GM11168 (cell line): ENCODE data around the gene OTOS.

Experiments
- in situ Hi-C: fragments of 300-500 bp; cut with MboI; formaldehyde crosslinking; loops from one replicate; pipeline ENCODE4 v1.12.0; 2022; ENCODE audit warnings: low sequenced_read_pairs; ENCODE audit not compliant: unreplicated experiment

OTOS gene

DNA sequence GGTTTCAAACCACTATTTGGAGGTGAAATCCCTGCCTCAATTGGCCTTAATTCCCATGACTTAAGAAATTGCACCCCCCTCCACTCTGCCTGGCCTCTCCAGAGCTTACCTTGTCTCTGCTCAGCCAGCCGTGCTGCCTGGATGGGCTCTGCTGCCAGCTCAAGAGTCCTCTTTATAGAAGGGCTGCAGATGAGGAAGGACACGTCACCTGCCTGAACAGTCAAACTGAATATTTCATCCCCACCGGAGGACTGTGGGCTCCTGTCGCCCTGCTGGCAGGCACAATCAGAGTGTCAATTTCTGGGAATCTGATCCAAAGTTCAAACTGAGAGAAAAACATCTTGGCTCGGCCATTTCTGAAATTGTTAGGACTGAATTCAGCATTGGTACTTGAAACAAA is at the start of gene OTOS:
Gene OTOS, minus strand, starts transcription at position 148 of the 400 bp plus-strand sequence. CDS start 332 bp downstream, outside the sequence.
- in situ Hi-C loops, result loop anchor here (5.0 kb wide), 1 partner anchor 83 kb away; no protein-coding TSS in a partner anchor

GRCh38 chr2:240189686-240190085 is 49.2 kb upstream of the OTOS start:
- in situ Hi-C loops, result no loop called here

DNA sequence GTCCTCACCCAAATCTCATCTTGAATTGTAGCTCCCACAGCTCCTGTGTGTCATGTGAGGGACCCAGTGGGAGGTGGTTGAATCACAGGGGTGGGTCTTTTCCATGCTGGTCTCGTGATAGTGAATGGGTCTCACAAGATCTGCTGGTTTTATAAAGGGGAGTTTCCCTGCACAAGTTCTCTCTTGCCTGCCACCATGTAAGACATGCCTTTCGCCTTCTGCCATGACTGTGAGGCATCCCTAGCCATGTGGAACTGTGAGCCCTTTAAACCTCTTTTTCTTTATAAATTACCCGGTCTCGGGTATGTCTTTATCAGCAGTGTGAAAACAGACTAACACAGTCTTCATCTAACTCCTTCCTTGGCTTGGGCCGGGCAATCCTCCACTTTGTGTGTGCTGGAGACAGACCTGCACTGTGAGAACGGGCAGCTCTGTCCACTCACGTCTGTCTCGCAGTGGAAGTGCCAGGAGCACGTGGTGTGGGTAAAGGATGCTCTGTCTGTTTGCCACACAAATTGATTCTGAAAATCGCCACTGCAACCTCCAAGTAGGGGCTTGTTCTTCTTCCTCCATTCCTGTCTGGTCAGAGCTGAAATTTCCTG is 47.6 kb upstream of the OTOS start:
- in situ Hi-C loops, result no loop called here

DNA sequence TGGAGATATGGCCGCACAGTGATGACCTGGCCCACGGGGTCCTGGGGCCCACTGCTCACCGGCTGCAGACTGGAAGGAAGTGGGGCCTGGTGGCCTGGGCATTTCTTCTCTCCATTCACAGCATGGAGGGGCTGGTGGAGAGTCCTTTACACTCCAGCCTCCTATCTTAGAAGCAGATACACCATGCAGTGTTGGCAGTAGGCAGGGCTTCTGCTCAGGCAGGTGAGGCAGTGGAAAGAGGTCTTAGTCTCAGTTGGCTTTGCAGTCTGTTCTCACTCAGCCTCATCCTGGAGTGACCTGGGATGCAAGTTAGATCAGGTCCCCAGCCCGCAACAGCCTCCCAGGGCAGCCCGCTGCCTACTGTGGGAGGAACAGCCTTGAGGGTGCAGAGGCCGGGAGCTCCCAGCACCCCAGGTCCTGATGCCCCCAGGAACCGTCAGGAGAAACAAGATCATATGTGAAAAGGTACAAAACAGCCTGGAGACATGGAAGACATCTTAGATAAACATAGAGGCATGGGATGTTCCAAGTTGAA is 45.8 kb upstream of the OTOS start:
- in situ Hi-C loops, result no loop called here

DNA sequence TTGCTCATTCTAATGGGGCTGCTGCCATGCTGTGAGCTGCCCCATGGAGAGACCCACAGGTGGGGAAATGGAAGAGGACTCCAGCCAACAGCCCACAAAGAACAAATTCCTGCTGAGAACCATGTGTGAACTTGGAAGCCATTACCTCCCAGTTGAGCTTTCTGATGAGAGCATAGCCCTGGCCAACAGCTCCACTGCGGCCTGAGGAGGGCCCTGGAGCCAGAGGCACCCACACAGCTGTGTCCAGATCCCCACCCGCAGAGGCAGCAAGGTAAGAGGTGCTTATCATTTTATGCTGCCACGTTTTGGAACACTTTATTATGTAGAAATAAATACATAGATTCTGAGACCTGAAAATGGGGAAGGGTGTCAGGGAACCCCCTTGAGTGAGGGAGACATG is 44.2 kb upstream of the OTOS start:
- in situ Hi-C loops, result no loop called here

DNA sequence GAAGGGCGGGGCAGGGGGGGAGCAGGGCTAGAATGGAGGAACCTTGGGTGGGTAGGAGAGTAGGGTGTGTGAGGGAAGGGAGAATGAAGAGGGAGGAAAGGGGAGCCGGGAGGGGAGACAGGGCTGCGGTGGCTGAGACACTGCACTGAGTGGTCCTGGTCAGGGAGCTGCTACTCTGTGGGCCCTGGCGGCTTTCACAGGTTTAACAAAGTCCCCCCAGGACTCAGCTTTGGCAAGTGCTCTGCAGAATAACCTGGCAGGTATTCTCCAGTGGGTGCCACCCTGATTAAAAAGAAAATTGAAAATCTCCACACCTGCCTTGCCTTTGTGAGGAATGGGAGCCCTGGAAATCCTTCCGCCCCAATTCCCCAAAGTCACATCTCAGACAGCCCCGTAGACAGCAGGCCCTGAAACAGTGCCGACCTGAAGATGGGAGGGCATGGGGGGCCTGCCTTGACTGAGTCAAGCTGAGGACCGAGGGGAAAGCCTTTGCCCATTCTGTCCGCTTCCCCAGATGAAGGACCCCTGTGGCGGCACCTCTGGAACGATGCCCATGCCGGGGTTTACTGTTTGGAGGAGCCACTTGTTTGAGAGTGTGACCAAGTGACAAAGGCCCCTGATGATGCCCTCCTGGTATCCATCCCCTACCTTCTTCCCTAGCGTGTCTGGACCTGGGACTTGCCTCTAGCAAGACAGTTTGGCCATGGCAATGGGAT is 43.6 kb upstream of the OTOS start:
- in situ Hi-C loops, result no loop called here

- in situ Hi-C loops, result no loop called here
These were observed 42.8 kb upstream of the OTOS start for GRCh38 chr2:240183006-240183874.

DNA sequence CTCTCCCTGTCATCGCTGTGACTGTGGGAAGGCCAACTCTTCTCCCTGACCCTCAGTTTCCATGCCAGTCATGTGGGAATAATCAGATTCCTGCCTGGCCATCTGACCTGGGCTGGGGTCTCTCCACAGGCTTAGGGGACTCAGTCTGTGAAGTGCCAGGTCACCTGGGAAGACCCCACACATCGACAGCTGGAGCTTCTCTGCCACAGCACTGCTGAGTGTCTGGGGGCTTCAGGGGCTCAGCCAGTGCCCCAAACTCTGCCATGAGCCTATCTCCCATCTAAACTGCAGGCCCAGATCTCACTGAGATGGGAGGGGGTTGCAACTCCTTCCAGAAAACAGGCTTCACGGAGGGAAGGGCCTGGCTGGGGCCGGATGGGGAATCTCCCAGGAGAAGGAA is 42.0 kb upstream of the OTOS start:
- in situ Hi-C loops, result no loop called here

DNA sequence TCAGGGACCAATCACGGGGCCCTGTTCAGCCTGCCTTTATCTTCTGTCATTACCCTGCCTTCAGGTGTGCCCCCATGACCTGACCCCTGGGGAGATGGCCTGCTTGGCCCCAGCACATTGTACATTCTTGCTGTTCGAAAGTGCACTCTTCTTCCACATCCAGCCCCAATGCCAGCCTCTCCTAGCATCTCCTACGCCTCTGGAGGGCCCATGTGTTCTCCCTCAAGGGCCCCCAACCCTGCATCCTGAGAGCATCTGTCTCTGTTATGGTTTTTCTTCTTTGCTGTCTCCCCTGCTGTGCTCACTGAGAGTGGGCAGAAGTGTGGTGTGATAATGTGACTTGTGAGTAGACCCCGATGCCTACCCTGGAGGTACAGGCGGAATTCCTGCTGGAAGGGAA is 41.5 kb upstream of the OTOS start:
- in situ Hi-C loops, result no loop called here

- in situ Hi-C loops, result no loop called here
These were observed 39.6 kb upstream of the OTOS start for GRCh38 chr2:240179941-240180666.

GRCh38 chr2:240179186-240179815 is 38.8 kb upstream of the OTOS start:
- in situ Hi-C loops, result no loop called here

GRCh38 chr2:240178564-240178963 is 38.1 kb upstream of the OTOS start:
- in situ Hi-C loops, result no loop called here

- in situ Hi-C loops, result no loop called here
These were observed 34.0 kb upstream of the OTOS start for GRCh38 chr2:240174496-240174895.

DNA sequence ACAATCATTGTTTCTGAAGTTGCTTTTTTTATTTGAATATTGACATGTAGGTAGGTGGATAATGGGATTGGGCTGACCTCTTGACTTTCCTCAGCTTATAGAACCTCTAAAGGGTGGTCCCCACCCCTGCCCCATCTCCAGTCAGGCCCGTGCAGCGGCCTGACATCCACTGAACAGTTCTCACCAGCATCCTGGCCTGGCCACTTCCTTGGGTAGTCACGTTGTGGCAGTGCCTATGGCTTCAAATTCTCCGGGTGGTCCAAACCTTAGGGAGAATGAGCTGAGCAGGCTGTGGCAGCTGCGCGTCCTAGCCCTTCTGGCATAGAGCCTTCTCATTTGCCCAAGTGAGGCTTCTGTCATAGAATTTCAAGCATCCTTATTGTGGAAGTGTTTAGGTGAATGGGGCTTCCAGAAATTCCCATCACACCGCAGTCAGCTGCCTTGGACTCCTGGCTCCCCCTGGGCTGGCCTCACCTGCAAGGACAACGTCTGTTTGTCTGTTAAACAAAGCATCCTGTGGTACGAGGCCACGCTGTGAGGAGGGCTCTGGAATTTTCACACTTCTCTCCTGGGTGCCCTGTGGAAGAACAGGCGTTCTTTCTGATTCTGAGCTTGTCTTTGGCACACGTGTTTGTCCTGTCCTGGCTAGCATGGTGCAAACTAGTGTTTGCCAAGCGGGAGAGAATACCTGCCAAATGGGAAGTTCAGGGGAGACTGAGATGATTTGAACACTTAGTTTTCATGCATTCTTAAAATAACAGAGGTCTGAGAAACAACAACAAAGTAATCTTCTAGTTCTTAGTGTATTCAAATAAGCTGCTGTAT is 31.8 kb upstream of the OTOS start:
- in situ Hi-C loops, result no loop called here

GRCh38 chr2:240170883-240171282 is 30.4 kb upstream of the OTOS start:
- in situ Hi-C loops, result no loop called here

- in situ Hi-C loops, result no loop called here
These were observed 29.9 kb upstream of the OTOS start for GRCh38 chr2:240170354-240170735.

- in situ Hi-C loops, result no loop called here
These were observed 29.3 kb upstream of the OTOS start for GRCh38 chr2:240169486-240170353.
